GM19467 (cell line): ENCODE measurements around the gene ASB2.
A peak's percentile ranks its signal among the peaks of the same experiment; 100 is the strongest.

Experiments used
- ATAC-seq: cut with Tn5 transposase; IDR thresholded peaks from one replicate; pipeline ENCODE4 v1.9.1; 2021; ENCODE audit warnings: mild to moderate bottlenecking, moderate library complexity; ENCODE audit not compliant: unreplicated experiment

ASB2 gene, protein sequence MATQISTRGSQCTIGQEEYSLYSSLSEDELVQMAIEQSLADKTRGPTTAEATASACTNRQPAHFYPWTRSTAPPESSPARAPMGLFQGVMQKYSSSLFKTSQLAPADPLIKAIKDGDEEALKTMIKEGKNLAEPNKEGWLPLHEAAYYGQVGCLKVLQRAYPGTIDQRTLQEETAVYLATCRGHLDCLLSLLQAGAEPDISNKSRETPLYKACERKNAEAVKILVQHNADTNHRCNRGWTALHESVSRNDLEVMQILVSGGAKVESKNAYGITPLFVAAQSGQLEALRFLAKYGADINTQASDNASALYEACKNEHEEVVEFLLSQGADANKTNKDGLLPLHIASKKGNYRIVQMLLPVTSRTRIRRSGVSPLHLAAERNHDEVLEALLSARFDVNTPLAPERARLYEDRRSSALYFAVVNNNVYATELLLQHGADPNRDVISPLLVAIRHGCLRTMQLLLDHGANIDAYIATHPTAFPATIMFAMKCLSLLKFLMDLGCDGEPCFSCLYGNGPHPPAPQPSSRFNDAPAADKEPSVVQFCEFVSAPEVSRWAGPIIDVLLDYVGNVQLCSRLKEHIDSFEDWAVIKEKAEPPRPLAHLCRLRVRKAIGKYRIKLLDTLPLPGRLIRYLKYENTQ

DNA sequence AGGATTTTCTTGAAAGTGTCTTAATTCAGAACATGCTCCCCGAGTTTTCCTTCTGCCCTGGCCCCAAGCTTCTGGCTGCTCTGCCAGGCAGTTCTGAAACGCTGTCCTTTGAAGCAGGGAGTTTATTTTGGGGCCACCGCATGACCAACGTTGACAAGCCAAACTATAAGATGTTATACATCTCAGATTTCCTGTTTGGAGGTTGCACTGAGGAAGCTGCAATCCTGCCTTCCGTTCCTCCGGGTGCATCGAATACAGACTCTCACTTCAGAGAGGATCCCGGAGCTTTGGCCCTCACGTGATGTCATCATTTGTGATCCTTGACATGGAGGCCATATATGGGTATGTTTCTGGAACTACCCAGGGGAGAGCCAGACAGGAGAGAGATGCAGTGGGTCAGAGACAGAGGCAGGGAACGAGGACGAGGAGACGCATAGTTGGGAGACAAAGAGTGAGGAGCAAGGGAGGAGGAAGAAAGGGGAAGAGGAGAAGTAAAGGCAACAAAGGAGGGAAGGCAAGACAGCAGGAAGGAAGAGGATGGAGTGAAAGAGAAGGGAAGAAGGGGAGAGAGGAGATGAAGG, at the start of gene ASB2:
Gene ASB2 (minus strand): TSS at position 94 of the 581 bp plus-strand sequence. CDS start 12,031 bp downstream, outside the sequence.
- peak; percentile 8 for ATAC-seq

DNA sequence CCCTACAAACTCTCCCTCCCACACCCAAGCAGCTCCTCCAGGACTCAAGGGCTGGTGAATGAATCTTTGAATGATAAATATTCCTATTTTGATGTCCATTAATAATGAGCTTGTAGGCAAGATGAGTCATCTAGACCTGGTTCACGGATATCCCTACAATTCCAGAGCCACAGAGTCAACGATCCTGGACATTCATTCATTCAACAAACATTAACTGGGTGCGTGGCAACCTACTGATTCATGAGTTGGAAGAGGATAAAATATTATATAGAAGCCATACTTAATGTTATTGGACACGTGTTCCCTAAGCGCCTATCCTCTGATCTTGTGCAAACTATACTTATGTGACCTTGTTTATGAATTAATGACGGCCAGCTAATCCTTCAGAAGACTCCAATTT, 49.4 kb upstream of the ASB2 start:
- ATAC-seq: no peak

DNA sequence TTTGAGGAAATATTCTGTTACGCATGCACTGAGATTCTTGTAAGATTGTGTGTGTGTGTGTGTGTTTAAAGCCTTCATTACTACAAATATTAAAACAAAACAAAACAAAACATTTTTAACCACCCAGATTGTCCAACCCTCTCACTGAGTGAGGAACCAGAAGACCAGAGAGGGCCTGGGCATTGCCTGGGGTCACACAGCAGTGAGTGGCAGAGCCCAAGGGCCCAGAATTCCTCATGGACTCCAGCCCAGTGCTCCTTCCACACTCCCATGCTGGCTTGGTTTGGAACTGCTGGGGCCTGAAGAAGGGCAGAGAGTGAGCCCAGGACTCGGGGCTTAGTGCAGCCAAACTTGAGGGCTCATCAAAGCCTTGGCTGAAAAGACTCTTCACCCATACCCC, 48.2 kb upstream of the ASB2 start:
- ATAC-seq: no peak

DNA sequence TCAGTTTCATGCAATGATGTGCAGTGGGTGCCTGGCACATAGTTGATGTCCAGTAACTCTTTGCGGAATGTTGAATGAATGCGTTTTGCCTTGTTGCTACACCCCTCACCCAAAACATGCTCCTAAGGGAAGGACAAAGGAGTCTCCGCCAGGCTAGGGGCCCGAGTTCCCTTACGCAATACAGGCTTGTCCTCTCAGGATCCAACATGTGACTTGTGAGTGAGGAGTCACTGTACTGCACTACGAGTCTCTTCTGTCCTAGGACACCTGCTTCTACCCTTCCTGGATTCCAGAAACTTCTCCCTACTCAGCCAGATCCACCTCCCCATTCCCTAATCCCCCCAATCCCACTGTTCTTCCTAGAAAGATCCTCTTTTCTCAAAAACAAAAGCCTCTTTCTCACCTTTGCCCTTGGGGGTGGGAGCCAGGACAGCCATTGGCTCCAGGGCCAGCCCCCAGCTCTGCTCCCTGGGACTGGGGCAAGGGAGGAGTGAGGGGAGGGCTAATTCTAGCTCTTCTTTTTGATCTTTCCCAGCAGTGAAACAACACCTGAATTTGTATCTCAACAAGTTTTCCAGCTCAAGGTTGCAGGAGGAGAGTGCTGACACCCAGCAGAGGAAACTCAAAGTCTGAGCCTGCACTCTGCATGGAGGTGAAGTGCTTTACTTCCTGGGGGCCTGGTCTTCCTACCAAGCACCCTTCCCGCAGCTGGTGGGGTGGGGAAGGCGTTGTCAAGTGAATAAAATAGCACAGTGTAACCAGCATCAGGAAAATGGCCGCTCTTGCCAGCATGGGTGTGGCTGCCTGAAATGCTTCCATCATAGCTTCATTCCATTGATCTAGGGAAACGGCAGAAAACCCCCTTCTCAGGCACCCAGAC, 46.4 kb upstream of the ASB2 start:
- ATAC-seq: no peak

DNA sequence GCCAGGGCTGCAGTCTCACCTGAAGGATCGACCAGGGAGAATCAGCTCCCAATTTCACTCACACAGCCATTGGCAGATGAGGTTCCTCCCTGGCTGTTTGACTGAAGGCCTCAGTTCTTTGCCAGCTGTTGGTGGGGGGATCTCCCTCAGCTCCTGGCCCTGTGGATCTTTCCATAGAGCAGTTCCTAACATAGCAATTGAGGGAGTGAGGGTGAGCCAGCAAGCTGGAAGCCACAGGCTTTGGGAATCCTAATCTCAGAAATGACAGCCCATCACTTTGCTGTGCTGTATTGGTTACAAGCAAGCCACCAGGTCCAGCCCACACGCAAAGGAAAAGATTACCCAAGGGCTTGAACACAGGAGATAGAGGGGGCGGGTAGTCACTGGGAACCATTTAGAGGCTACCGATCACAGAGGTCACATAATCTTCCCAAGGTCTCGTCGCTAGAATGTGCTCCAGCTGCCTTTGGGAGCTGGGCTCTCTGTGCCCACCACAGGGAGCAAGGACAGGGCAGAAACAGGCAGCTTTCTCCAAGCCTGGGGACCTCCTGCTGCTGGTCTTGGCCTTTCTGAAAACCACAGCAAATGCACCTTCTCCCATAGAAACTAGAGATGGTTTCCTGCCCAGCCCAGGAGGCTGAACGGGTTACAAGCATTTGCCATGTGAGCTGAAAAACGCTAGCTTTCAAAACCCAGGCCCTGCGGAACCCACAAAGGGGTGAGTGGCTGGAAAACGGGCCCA, 45.2 kb upstream of the ASB2 start:
- ATAC-seq: no peak

DNA sequence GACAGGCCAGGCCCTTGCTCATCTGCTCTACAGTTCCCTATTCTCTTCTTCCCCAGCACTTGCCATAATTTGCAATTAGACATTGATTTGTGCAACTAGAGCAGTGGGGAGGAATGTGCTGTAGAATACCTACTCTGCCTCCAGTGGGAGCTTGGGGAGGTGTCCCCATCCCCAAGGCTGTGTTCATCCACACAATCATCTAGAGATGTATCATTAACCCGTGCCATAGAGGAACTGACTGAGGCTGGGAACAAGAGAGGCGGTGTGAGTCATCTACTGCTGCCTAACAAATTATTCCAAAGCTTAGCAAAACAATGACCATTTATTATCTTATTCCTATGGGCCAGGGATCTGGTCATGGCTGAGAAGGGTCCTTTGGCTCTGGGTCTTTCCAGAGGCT, 44.6 kb upstream of the ASB2 start:
- no peak for ATAC-seq

DNA sequence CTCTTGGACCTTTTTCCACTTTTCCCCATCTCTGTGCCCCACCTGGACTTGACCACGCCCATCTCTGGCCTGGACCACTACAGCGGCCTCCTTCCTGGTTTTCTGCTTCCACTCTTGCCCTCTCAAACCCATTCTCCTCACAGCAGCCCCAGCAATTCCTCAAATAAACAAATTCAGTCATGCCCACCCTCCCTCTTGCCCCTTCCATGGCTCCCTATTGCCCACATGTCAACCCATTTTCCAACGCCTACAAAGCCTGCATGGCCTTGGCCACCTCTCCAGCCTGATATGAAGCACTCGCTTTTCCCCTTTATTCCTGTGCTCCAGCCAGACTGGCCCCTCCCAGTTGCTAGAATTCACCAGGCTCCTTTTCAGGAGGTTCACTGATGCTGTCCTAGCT, 43.9 kb upstream of the ASB2 start:
- no peak for ATAC-seq

DNA sequence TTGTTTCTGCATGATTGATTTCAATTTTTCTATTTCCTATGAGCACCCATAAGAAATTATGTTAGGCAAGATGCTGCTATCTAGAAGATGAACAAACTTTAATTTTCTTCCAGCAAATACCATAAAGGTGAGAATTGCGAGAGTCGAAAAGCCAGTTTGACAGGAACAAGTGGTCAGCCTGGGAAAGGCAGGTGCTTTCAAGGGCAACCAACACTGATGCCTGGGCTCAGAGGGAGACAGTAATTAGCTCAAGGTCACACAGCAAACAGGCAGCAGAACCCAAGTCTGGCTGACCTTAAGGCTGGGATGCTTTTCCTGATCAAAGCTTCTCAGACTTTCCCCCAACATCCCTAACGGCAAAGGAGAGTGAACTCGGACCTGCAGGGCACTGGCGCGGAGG, 43.0 kb upstream of the ASB2 start:
- ATAC-seq: no peak

DNA sequence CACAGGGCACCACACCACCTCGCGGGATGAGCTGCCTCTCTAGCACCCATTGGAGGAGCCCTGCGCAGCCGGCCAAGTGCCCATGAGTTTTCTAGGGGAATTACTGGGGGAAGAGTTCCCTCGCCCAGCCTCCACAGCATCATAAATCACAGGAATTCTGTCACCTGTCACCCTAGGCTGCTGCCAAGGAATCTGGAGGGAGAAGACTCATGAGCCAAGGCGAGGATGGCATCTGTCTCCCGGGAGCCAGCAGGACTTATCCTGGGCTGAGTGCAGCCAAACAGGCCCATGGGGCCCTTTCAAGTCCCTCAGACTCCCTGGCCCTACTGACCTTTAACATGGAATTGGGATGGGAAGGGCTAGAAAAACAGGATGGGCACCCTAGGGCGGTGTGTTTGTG, 41.9 kb upstream of the ASB2 start:
- ATAC-seq: no peak

DNA sequence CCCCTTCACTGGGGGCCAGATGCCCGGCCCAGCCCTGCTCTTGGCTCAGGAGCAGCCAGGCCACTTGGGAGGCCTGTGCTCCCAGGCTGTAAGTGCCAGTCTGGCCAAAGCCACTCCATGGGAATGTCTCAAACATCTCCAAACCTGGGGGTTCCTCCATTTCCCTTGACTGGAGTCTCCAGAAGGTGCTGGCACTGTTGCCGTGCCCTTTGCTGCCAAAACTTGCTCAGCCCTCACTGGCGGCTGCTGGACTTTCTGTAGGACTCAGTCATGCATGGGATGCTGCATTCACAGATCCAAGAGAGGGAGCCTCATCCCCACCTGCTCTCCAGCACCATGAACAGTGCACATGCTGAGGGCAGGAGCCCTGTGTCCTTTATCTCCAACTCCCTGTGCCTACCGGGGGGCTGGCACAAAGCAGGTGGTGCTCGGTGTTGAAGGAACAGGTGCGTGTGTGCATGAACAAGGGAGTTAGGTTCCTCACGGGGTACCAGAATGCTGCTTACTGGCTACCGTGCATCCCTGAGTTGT, 40.1 kb upstream of the ASB2 start:
- no peak for ATAC-seq

DNA sequence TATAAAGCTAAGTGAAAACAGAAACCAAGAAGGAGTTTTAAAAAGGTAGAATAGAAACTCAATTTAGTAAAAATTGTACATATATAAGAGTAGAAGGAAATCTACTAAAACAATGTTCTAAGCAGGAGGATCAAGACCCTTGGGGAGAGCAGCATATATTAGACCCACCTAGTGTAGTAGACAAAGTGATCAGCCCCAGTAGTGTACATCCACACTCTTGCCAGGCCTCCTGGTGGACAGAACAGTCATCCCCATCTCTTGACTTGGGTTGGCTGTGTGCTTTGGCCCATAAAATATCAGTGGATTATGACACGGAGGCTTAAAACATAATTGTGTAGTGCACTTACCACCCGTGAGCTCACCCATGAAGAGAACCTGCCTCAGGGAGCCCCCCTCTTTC, 38.9 kb upstream of the ASB2 start:
- no peak for ATAC-seq

DNA sequence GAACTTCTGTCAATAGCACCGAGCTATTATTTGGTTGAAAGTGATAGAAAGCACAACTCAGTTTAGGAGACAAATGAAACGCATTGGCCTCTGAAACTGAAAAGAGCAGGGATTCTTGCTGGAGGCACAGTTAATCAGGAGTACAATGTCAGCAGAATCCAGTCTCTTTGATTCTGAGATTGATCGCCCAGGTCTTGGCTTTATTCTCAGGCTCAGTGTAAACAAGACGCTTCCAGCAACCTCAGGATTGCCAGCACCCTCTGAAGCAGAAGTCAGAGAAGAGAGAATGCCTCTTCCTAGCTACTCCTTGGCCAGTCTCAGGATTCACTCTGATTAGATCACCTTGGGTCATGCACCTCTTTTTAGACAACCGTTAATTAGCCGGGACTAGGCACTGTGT, 38.0 kb upstream of the ASB2 start:
- no peak for ATAC-seq

DNA sequence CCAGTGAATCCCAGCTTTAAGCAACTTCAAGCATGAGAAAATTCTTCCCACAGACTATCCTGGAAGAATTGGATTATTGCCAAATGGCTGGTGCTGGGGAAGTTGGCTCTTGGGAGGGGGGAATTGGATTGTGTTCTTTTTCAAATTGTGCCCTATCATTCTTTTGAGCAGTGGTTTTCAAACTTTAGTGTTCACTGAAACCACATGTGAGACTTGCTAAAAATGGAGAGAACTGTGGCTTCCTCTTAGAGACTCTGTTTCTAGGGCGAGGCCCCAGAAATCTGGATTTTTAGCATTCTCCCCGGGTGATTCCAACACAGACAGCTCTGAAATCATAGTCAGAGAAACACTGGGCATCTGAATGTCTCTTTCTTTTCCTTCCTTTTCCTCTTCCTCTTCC, 35.4 kb upstream of the ASB2 start:
- ATAC-seq: no peak

DNA sequence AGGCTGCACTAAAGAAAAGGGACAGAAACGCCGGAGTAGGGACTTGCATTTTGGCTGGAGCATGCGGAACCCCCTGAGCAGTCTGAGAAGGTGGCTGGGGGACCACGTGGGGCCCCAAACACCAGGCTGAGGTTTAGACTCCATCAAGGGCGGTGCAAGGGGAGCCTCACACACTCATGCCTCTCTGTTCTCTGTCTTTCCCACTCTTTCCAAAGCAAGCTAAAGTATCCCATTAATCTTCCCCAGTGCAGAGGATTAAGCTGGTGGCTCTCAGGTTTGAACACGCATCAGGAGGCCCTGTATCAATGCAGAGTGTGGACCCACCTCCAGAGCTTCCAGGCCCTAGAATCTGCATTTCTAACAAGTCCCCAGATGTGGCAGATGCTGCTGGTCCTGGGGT, 34.3 kb upstream of the ASB2 start:
- no peak for ATAC-seq

DNA sequence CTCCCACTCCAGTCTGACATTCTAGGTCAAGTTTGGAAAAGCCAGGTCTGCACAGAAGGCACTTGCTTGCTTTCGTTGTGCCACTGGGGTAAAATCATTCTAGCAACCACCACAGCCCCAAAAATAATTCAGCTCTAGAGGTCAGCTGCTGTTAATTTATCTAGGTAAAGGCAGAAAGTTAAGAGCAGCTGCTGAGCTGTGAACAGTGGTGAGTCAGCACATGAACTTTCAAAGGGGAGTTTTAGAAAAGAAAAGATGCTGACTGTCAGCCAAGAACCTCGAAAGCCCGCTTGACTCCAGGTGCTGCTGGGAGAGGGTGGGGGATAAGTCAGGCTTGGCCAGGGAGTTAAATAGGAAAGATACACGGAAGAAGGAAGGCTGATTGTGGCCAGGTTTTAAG, 33.4 kb upstream of the ASB2 start:
- no peak for ATAC-seq

DNA sequence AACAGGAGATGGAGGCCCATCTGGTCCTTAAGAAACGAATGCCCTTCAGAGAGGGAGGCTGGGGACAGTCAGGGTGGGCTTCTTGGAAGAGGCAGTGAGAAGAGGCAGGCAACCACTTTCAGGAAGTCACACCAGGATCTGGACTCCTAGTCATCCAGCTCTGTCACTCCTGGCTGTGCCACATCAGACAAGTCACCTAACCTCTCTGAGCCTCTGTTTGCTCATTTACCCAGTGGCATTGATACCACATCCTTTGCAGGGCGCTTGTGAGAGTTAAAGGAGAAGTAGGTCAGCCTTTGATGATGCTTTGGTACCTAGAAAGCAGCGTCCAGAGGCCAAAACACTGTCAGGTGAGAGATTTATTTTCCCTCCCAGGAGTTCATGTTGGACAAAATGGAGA, 31.9 kb upstream of the ASB2 start:
- ATAC-seq: no peak

DNA sequence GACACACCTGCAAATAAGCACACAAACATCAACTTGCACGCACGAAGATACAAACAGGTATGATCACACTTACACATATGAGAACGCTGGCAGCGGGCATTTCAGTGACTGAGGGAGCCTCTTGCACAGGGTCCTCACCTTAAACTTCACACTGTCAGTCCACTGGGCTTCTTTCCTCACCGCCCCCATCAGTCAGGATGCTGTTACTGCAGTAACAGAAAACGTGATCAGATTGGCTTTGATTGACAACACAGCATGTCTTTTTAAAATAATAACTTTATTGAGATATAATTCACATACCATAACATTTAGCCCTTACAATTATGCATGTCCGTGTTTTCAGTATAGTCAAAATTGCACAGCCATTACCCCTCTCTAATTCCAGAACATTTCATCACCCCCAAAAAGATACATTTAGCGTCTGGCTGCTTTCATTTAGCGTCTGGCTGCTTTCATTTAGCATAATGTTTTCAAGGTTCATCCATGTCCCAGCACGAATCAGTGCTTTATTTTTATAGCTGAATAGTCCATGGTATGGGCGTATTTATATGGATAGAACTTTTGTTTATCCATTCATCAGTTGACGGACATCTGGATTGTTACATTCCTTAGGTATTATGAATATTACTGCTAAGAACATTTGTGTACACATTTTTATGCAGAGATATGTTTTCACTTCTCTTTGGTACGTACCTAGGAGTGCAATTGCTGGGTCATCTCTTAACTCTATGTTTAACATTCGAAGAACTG, 29.1 kb upstream of the ASB2 start:
- no peak for ATAC-seq

DNA sequence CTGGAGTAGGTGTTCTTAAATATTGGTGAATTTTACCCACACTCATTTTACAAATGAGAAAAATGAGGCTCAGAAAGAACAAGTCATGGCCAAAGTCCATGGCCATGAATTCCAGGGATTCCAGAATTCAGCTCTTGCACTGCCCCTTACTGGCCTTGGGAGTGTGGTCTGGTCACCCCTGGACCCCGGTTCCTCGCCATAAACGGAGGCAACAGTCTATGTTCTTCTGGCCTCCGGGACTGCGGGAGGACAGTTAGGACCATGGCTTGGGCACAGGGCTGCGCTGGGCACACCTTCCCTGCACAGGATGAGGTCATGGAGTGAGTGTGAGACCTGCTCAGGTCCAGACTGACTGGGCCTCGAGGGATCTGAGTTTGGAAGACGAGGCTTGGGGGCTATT, 27.6 kb upstream of the ASB2 start:
- ATAC-seq: no peak

DNA sequence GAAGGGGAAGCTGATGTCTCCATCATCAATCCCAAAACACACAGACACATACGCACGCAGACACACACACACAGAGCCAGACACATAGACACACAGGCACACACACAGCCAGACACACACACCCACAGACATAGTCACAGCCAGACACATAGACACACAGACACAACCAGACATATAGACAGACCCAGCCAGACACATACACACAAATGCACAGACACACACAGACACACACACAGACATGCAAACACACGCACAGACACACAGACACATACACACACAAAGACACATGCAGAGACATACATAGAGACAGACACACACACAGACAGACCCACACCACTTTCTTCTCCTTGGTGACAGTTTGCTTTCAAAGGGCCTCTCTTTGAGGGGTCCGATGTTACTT, 27.0 kb upstream of the ASB2 start:
- ATAC-seq: no peak
